ENCODE results near the gene AIPL1.

GRCh38 chr17:6461792-6462524 is 27.0 kb upstream of the AIPL1 start:
- TF ChIP-seq CSDC2 (CRISPR knock-in tag; IDR thresholded peaks at IDR 0.05) = no peak
- no peak for TF ChIP-seq GLIS3 (CRISPR knock-in tag; IDR thresholded peaks at IDR 0.05)
- TF ChIP-seq POU6F1 (CRISPR knock-in tag; IDR thresholded peaks at IDR 0.05; ENCODE audit: borderline replicate concordance, low read depth) = no peak
- no peak for TF ChIP-seq ZC3H10 (CRISPR knock-in tag; IDR thresholded peaks at IDR 0.05)
- TF ChIP-seq CREB5 (CRISPR knock-in tag; IDR thresholded peaks at IDR 0.05; ENCODE audit: low read depth) = no peak
